HG02840 (cell line): ENCODE measurements around the gene KIF11.

ENCODE experiments used
- ATAC-seq: cut with Tn5 transposase; IDR thresholded peaks from one replicate; pipeline ENCODE4 v1.9.1; 2021; ENCODE audit warnings: mild to moderate bottlenecking, moderate library complexity, moderate number of reproducible peaks; ENCODE audit not compliant: unreplicated experiment, low FRiP score

Gene KIF11

GRCh38 chr10:92699518-92700381 is 106.8 kb downstream of the KIF11 start:
- no peak for ATAC-seq

DNA sequence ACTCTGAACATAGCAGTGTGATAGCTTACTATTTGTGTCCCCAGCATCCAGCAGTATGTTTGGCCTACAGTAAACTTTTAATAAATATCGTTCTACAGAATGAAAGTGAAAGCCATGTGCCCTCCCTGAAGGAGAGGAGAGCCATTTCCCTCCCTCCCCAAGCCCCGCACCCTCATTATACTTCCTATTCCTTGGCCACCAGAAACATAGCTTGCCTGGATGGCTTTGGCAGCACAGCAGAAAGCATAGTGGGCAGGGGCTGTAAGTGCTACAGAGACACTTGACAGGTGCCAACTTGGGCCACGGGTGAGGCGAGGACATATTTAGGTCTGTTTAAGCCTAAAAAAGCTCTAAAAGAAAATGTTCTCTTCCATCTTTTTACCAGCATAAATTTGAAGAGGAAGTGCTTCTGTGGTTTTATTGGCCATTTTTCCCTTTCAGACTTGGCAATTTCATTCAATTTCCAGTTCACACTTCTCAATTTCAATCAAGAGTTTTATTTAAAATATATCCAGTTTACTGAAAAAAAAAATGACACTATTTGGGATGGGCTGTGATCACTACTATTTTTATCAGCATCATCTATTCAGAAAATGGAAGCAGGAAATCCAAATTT is 109.5 kb downstream of the KIF11 start:
- no peak for ATAC-seq
